GM12891 (cell line): ENCODE measurements around the gene CNOT2.

Experiments used
- POLR2AphosphoS5 ChIP-seq: IDR thresholded peaks from 2 replicates; pipeline ENCODE4 v1.6.1; 2011; ENCODE audit warnings: low read depth, low read length, control low read depth
- TAF1 ChIP-seq: IDR thresholded peaks from 2 replicates; pipeline ENCODE4 v1.6.1; 2011; ENCODE audit warnings: low read depth, low read length, control low read depth

GRCh38 chr12:70383886-70384285 lies 140.7 kb downstream of the CNOT2 start:
- TF ChIP-seq POLR2AphosphoS5 (no peak), TAF1 (no peak)
